ENCODE data around the gene S100A6. TPM values are rescaled to one million over a fixed set of nuclear protein-coding genes. Genes with fewer than 3 reads are reported as not detected.

The S100A6 gene
- total RNA-seq, 1 donor from 2014 or later, result 14.8 TPM

- Mint-ChIP-seq H3K27ac (no peak overlapping the region), H3K4me3 (ENCODE audit: low read depth) (no peak overlapping the region), H3K27me3 (peaks cover 11% of the 10 kb centered on the region), H3K9me3 (ENCODE audit: low read depth) (no peaks in the 10 kb centered on the region), H3K36me3 (ENCODE audit: insufficient read depth) (no peaks in the 10 kb centered on the region), H3K4me1 (ENCODE audit: low read depth) (peaks cover 14% of the 10 kb centered on the region)
- TF ChIP-seq CTCF (IDR thresholded peaks at IDR 0.05; ENCODE audit: unreplicated experiment), result no peak
- DNase-seq (ENCODE audit: low spot score, unreplicated experiment), result no peak
Measured at GRCh38 chr1:153550398-153550758, 14.6 kb upstream of the S100A6 start.

GRCh38 chr1:153549741-153550397, 14.1 kb upstream of the S100A6 start:
- H3K27ac Mint-ChIP-seq, result no peak overlapping the region
- peaks cover 11% of the 10 kb centered on the region for H3K27me3 Mint-ChIP-seq
- no peak for TF ChIP-seq CTCF (IDR thresholded peaks at IDR 0.05; ENCODE audit: unreplicated experiment)
- peaks cover 19% of the 10 kb centered on the region for H3K4me1 Mint-ChIP-seq (ENCODE audit: low read depth)
- no peaks in the 10 kb centered on the region for H3K9me3 Mint-ChIP-seq (ENCODE audit: low read depth)
- no peak overlapping the region for H3K4me3 Mint-ChIP-seq (ENCODE audit: low read depth)
- no peaks in the 10 kb centered on the region for H3K36me3 Mint-ChIP-seq (ENCODE audit: insufficient read depth)
- DNase-seq (ENCODE audit: low spot score, unreplicated experiment), result no peak

- H3K27me3 Mint-ChIP-seq, result peaks cover 11% of the 10 kb centered on the region
- H3K9me3 Mint-ChIP-seq (ENCODE audit: low read depth), result no peaks in the 10 kb centered on the region
- H3K27ac Mint-ChIP-seq, result peak within 1 kb of the TSS; percentile 52
- no peak within 1 kb of the TSS for H3K4me3 Mint-ChIP-seq (ENCODE audit: low read depth)
- H3K4me1 Mint-ChIP-seq (ENCODE audit: low read depth), result peaks cover 27% of the 10 kb centered on the region
- no peaks in the 10 kb centered on the region for H3K36me3 Mint-ChIP-seq (ENCODE audit: insufficient read depth)
- DNase-seq (ENCODE audit: low spot score, unreplicated experiment), result no peak
- no peak for TF ChIP-seq CTCF (IDR thresholded peaks at IDR 0.05; ENCODE audit: unreplicated experiment)
Measured at GRCh38 chr1:153548722-153549688, 13.2 kb upstream of the S100A6 start, which contains the start of gene S100A3. Gene S100A3 (minus strand): TSS chr1:153549258. CDS start chr1:153548485, 773 bp downstream.

- Mint-ChIP-seq H3K27ac (peak overlapping the region; percentile 52), H3K27me3 (peaks cover 11% of the 10 kb centered on the region), H3K4me1 (ENCODE audit: low read depth) (peaks cover 27% of the 10 kb centered on the region), H3K4me3 (ENCODE audit: low read depth) (no peak overlapping the region), H3K9me3 (ENCODE audit: low read depth) (no peaks in the 10 kb centered on the region), H3K36me3 (ENCODE audit: insufficient read depth) (no peaks in the 10 kb centered on the region)
- TF ChIP-seq CTCF (IDR thresholded peaks at IDR 0.05; ENCODE audit: unreplicated experiment), result no peak
- no peak for DNase-seq (ENCODE audit: low spot score, unreplicated experiment)
Measured at GRCh38 chr1:153547560-153548551, 12.1 kb upstream of the S100A6 start.
